WTC11 (cell line): ENCODE data around the gene SCP2D1.

Experiments
- ATF1 ChIP-seq: sonication (generic); formaldehyde crosslinking; IDR thresholded peaks from 2 replicates; pipeline ENCODE4 v1.8.1; 2023; ENCODE audit warnings: mild to moderate bottlenecking, moderate library complexity, missing genetic modification reagents
- CTCF ChIP-seq: fragments of 200-600 bp; IDR thresholded peaks from 2 replicates; pipeline ENCODE4 v1.8.0; 2022; ENCODE audit warnings: antibody characterized with exemption
- ELF4 ChIP-seq: sonication (generic); formaldehyde crosslinking; IDR thresholded peaks from 2 replicates; pipeline ENCODE4 v1.8.1; 2022; ENCODE audit warnings: low read depth, mild to moderate bottlenecking, moderate library complexity, missing genetic modification reagents
- FOXJ3 ChIP-seq: sonication (generic); formaldehyde crosslinking; IDR thresholded peaks from 2 replicates; pipeline ENCODE4 v1.9.0; 2021; ENCODE audit warnings: missing genetic modification reagents, mild to moderate bottlenecking, borderline replicate concordance
- TEAD4 ChIP-seq: sonication (generic); formaldehyde crosslinking; IDR thresholded peaks from 2 replicates; pipeline ENCODE4 v1.8.0; 2022; ENCODE audit warnings: mild to moderate bottlenecking, missing genetic modification reagents
- USF1 ChIP-seq: sonication (generic); formaldehyde crosslinking; IDR thresholded peaks from 2 replicates; pipeline ENCODE4 v1.8.0; 2022; ENCODE audit warnings: mild to moderate bottlenecking, missing genetic modification reagents

- TF ChIP-seq USF1 (CRISPR knock-in tag), result no peak
- TF ChIP-seq ELF4, result no peak
- TF ChIP-seq TEAD4 (CRISPR knock-in tag), result no peak
- TF ChIP-seq ATF1 (CRISPR knock-in tag), result no peak
- no peak for TF ChIP-seq FOXJ3 (CRISPR knock-in tag)
- no peak for TF ChIP-seq CTCF
Observed at GRCh38 chr20:18808712-18809111, 4.9 kb upstream of the SCP2D1 start.
